Epithelial cell of esophagus (primary cell): ENCODE data around the gene SF3B2.

Experiments used
- DNase-seq: peaks from one replicate; pipeline ENCODE4 v3.0.0; 2010; ENCODE audit warnings: low read depth
- H3K4me3 ChIP-seq: 2 replicates; pipeline ENCODE4 v1.5.1; 2011; ENCODE audit warnings: mild to moderate bottlenecking, low read length, control low read depth
- CTCF ChIP-seq: IDR thresholded peaks from 2 replicates; pipeline ENCODE4 v1.5.1; 2011; ENCODE audit warnings: low read depth, mild to moderate bottlenecking, low read length, control low read depth, inconsistent platforms; ENCODE audit not compliant: insufficient read depth; ENCODE audit errors: missing control alignments

The SF3B2 gene

GRCh38 chr11:66100272-66101065 is 48.3 kb downstream of the SF3B2 start:
- peak; percentile 52 for DNase-seq
- TF ChIP-seq CTCF = no peak
- no peak overlapping the region for H3K4me3 ChIP-seq

DNA sequence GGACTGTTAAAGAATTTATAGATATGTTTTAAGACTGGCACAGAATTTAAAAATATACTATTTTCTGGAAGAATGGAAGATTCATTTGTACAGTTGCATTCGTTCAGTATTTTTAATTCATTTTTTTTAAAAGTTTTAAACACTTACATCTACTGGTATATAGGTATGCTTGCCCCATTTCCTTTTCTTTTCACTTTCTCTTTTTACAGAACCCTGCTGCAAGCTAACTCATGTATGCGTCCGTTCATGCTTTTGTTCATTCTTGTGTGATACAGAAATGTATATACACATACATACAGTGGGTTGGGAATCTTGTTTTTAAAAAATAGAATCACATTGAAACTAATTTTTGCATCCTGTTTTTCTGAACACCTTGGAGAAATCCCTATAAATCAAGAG is 48.9 kb downstream of the SF3B2 start:
- DNase-seq = no peak
- H3K4me3 ChIP-seq = no peak overlapping the region
- TF ChIP-seq CTCF = no peak

DNA sequence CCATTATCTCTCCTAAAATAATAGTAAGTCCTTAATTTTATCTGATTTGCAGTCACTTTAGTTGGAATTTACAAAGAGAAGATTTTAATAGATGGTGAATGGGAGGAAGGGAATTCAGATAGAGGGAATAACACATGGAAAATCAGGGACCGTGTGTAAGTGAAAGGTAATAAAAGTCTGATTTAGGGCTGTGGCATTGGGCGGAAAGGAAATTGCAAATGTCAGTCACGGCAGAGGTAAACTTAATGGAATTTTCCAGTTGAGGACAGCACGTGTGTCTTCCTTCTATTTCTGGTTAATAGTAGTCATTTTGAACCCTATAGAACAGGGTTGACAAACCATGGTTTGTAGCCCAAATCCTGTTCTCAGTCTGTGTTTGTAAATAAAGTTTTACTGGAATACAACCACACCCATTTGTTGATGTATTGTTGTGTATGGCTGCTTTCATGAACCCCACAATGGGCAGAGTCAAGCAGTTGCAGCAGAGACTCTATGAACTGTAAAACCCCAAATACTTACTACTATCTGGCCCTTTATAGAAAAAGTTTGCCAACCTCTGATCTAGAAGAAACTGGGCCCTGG is 52.0 kb downstream of the SF3B2 start:
- no peak for TF ChIP-seq CTCF
- H3K4me3 ChIP-seq = no peak overlapping the region
- DNase-seq = no peak

- TF ChIP-seq CTCF = no peak
- no peak overlapping the region for H3K4me3 ChIP-seq
- peak; percentile 45 for DNase-seq
Observed at GRCh38 chr11:66106786-66107599, 54.8 kb downstream of the SF3B2 start.

DNA sequence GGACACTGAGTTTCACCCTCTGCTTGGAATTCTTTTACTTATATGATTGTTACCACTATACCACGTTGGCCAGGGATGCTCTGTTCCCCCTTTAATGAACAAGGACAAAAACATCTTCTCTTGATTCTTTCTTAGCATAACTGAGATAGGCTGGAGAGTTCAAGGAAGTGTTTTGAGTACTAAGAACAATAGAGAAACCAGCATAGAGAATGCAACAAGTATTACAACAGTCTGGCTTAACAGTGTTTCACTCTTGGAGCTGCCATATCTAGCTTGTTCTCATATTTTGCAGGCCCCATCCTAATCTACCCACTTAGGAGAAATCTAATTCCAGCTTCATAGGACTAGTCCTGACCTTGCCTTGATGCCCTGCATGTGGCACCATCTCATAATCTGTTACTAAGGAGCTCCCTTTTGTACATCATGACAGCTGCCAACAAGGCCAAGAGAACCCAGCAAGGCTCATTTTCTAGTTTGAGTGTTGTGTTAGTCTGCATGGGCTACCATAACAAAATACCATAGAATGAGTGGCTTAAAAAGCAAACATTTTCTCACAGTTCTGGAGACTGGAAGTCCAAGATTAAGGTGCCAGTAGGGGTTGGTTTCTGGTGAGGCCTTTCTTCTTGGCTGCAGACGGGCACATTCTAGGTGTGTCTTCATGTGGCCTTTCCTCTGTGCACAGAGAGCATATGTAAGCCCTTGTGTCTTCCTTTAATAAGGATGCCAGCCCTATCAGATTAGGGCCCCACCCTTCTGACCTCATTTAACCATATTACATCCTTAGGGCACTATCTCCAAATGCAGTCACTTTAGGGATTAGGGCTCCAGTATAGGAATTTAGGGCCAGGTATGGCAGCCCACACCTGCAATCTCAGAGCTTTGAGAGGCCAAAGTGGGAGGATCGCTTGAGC is 55.7 kb downstream of the SF3B2 start:
- H3K4me3 ChIP-seq = no peak overlapping the region
- no peak for DNase-seq
- no peak for TF ChIP-seq CTCF

DNA sequence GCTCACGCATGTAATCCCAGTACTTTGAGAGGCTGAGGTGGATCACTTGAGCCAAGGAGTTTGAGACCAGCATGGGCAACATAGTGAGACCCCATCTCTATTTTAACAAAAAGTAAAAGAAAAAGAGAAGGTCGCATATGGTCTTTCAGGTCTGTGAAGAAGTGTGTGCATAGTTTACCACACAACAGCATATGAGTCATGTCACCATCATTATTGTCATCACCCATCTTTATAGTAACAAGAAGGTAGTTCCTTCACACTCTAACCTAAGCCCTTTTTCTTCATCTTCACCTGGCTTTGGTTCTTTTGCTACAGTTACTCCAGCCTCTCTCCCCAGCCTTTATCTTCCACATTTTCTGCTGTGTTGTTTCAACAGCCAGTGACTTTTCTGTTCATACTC is 57.1 kb downstream of the SF3B2 start:
- no peak for DNase-seq
- no peak for TF ChIP-seq CTCF

More for the DNA sequence above, 57.1 kb downstream of the SF3B2 start:
- H3K4me3 ChIP-seq = no peak overlapping the region
